Kidney (tissue), 14 donors: ENCODE results near the gene AK3. TPM values are rescaled to one million over a fixed set of nuclear protein-coding genes. Genes with fewer than 3 reads are reported as not detected.

Experiments
- DNase-seq, 5 donors: peaks; one replicate each; pipeline ENCODE4 v3.0.0-alpha.2; 2013 to 2020
- FAIRE-seq: peaks from 2 replicates; lab custom pipeline; 2012; peaks lifted over from hg19 to GRCh38; lab: Jason Lieb, UNC
- H3K27ac ChIP-seq, 2 donors: one replicate each; pipeline ENCODE4 v1.7.0; 2013; ENCODE audit warnings: low read depth in 2 of 2, low read length in 2 of 2, inconsistent platforms in 1 of 2
- H3K27me3 ChIP-seq: one replicate; pipeline ENCODE4 v1.7.1; 2013; ENCODE audit warnings: low read length, inconsistent platforms; ENCODE audit not compliant: control insufficient read depth, insufficient read depth
- H3K36me3 ChIP-seq, 3 donors: one replicate each; pipeline versions ENCODE4 v1.7.0 to v1.7.1; 2013; ENCODE audit warnings: low read length in 3 of 3, control low read depth in 1 of 3, inconsistent platforms in 1 of 3; ENCODE audit not compliant: insufficient read depth in 3 of 3, control insufficient read depth in 2 of 3
- H3K4me1 ChIP-seq, 3 donors: one replicate each; pipeline versions ENCODE4 v1.7.0 to v1.7.1; 2013; ENCODE audit warnings: low read length in 3 of 3, inconsistent platforms in 1 of 3, low read depth in 1 of 3; ENCODE audit not compliant: control insufficient read depth in 2 of 3, insufficient read depth in 2 of 3
- H3K4me3 ChIP-seq, 3 donors: one replicate each; pipeline versions ENCODE4 v1.7.0 to v1.8.1; 2013; ENCODE audit warnings: low read length in 3 of 3, control low read depth in 1 of 3, inconsistent platforms in 1 of 3
- H3K9ac ChIP-seq, 3 donors: one replicate each; pipeline versions ENCODE4 v1.7.0 to v1.7.1; 2013; ENCODE audit warnings: low read length in 3 of 3, control low read depth in 1 of 3, inconsistent platforms in 1 of 3
- H3K9me3 ChIP-seq, 3 donors: one replicate each; pipeline versions ENCODE4 v1.7.0 to v1.7.1; 2013; ENCODE audit warnings: low read length in 3 of 3, control low read depth in 1 of 3, inconsistent platforms in 1 of 3; ENCODE audit not compliant: control insufficient read depth in 2 of 3, insufficient read depth in 1 of 3
- intact Hi-C: fragments of 100-400 bp; cut with DNase I; formaldehyde crosslinking; loops from one replicate; pipeline ENCODE4 v1.11.1; 2022
- polyA plus RNA-seq: library from polyadenylated mRNA; stranded (reverse); fragments of 350-450 nt; fragmentation: Illumina TruSeq; extraction: RNeasy Lipid Tissue Mini Kit (QIAGEN cat#74804); gene quantifications from one replicate; pipeline ENCODE4 v1.2.3, GENCODE V29; 2014; ENCODE audit warnings: low read depth, low replicate concordance; ENCODE audit not compliant: insufficient read depth
- total RNA-seq: library from RNA; stranded (reverse); fragmentation: NEBNext Ultra II Directional; extraction: Animal tissue kit (Norgen Biotek cat#: 25700); gene quantifications from one replicate; pipeline ENCODE4 v1.2.1, GENCODE V29; 2021
- TF ChIP-seq, protein P1 (sequence below): IDR thresholded peaks from 3 replicates; pipeline ENCODE4 v1.5.1; 2012; ENCODE audit warnings: mild to moderate bottlenecking, moderate library complexity, borderline replicate concordance; ENCODE audit not compliant: insufficient read depth; ENCODE audit errors: extremely low read depth
- donor health status: control.
- donor health status: control.
- donor health status: control.
- donor health status: control.
- donor health status: control.
- donor health status: DM: yes; HTN: yes; CAD: no.
- donor health status: Normal renal cell carcinoma (clear cell type).

The AK3 gene
- total and polyA plus RNA-seq, 2 donors from 2014 or later = 70.9 to 93.5 TPM

DNA sequence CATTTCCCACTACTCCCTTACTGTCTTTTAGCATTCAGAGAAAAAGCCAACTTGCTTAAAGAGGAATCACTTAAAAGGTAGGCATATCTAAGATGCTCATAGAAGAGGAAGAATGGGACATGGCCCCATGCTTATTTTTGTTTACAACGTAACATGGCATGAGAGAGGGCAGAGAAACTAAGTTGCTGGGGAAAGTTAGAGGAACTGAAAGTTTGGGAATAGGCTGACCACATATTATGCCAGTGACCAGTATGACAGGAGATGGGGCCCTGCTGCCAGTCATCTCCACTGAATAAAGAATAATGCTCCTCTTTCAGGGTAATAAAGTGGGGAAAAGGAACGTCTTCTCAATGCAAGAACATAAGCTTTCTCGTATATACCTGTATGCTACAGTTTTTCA lies 77.0 kb downstream of the AK3 start:
- DNase-seq = no peak
- no peak for FAIRE-seq
- intact Hi-C loops = no loop called here
- Histone ChIP-seq H3K4me3 (peak overlapping the region in 1 of 3 donors; percentile 6), H3K4me1 (peaks cover 3 to 17% (median 13%) of the 10 kb centered on the region in 3 donors), H3K9me3 (no peaks in the 10 kb centered on the region), H3K27me3 (no peaks in the 10 kb centered on the region), H3K36me3 (no peaks in the 10 kb centered on the region), H3K9ac (peak overlapping the region in 1 of 3 donors; percentile 10), H3K27ac (no peak overlapping the region)
- TF ChIP-seq, protein P1, sequence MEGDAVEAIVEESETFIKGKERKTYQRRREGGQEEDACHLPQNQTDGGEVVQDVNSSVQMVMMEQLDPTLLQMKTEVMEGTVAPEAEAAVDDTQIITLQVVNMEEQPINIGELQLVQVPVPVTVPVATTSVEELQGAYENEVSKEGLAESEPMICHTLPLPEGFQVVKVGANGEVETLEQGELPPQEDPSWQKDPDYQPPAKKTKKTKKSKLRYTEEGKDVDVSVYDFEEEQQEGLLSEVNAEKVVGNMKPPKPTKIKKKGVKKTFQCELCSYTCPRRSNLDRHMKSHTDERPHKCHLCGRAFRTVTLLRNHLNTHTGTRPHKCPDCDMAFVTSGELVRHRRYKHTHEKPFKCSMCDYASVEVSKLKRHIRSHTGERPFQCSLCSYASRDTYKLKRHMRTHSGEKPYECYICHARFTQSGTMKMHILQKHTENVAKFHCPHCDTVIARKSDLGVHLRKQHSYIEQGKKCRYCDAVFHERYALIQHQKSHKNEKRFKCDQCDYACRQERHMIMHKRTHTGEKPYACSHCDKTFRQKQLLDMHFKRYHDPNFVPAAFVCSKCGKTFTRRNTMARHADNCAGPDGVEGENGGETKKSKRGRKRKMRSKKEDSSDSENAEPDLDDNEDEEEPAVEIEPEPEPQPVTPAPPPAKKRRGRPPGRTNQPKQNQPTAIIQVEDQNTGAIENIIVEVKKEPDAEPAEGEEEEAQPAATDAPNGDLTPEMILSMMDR = no peak

DNA sequence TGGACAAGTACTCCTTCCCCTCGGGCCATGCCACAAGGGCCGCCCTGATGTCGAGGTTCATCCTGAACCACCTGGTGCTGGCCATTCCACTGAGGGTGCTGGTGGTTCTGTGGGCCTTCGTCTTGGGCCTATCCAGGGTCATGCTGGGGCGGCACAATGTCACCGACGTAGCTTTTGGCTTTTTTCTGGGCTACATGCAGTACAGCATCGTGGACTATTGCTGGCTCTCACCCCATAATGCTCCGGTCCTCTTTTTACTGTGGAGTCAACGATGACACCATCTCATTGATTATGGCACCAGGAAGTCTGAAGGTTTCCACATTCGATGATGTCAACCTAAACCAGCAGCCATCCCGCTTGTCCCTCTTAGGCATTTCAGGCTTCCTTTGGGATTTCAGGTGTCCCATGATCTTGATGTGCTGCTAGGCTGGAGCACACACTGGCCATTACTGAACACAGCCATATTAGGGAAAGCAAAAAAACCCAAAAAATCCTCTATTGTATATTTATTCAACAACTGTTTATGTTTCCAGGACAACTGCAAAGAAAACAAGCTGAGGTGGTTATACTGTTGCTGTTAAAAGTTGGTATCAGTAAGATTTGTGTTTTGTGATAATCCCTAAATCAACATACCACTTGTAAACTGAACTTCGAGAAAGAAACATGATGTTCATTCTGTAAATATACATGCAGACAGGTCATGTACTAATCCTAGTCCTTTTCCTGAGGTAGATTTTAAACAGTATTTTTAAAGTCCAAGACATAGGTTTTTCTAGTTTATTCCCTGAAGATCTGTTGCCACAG lies 77.8 kb downstream of the AK3 start:
- Histone ChIP-seq H3K27me3 (no peaks in the 10 kb centered on the region), H3K4me3 (peak overlapping the region; percentile 38 to 84 (median 74)), H3K36me3 (no peaks in the 10 kb centered on the region), H3K9ac (peak overlapping the region in 2 of 3 donors; percentile 14 to 42), H3K27ac (peak overlapping the region in 1 of 2 donors; percentile 79), H3K4me1 (peaks cover 3 to 17% (median 13%) of the 10 kb centered on the region in 3 donors), H3K9me3 (no peaks in the 10 kb centered on the region)
- TF ChIP-seq, protein P1 = no peak
- FAIRE-seq (no peak), DNase-seq (no peak)
- intact Hi-C loops = no loop called here

DNA sequence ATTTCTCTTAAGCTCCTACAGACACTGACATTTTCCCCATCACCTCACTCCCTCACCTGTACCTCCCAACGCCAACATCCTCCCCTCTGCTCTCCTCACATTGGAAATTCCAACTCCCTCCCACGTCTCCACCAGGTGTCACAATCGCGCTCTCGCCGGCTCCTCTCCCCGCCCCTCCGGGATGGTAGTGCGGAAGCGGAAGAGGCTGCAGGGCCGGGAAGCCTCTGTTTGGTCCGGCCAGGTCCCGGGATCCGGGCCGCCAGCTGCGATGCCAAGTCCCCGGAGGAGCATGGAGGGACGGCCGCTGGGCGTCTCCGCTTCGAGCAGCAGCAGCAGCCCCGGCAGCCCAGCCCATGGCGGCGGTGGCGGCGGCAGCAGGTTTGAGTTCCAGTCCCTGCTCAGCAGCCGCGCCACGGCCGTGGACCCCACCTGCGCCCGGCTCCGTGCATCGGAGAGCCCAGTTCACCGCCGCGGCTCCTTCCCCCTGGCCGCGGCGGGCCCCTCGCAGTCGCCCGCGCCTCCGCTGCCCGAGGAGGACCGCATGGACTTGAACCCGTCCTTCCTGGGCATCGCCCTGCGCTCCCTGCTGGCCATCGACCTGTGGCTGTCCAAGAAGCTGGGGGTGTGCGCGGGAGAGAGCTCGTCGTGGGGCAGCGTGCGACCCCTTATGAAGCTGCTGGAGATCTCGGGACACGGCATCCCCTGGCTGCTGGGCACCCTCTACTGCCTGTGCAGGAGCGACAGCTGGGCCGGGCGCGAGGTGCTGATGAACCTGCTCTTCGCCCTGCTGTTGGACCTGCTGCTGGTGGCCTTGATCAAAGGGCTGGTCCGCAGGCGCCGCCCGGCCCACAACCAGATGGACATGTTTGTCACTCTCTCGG lies 78.7 kb downstream of the AK3 start, which contains the start of gene PLPP6:
Gene PLPP6, plus strand, starts transcription at position 187 of the 881 bp plus-strand sequence. Its CDS starts 82 bp downstream, at position 269.
- Histone ChIP-seq H3K27me3 (no peaks in the 10 kb centered on the region), H3K36me3 (no peaks in the 10 kb centered on the region), H3K27ac (peak within 1 kb of the TSS; percentile 61 to 79), H3K4me1 (peaks cover 3 to 17% (median 13%) of the 10 kb centered on the region in 3 donors), H3K9me3 (no peaks in the 10 kb centered on the region), H3K4me3 (peak within 1 kb of the TSS; percentile 74 to 84 (median 75)), H3K9ac (peak within 1 kb of the TSS; percentile 39 to 66 (median 42))
- FAIRE-seq (peak; percentile 54), DNase-seq (peak; percentile 90 to 96 (median 95))
- TF ChIP-seq, protein P1 = peak; percentile 74
- intact Hi-C loops = no loop called here
